Measurements from ENCODE around the gene MAX.
"Not testable (repeated sequence)": the region's sequence is repeated elsewhere in the genome, so short reads cannot be mapped to it uniquely, and the experiment has no call there.

Gene MAX

DNA sequence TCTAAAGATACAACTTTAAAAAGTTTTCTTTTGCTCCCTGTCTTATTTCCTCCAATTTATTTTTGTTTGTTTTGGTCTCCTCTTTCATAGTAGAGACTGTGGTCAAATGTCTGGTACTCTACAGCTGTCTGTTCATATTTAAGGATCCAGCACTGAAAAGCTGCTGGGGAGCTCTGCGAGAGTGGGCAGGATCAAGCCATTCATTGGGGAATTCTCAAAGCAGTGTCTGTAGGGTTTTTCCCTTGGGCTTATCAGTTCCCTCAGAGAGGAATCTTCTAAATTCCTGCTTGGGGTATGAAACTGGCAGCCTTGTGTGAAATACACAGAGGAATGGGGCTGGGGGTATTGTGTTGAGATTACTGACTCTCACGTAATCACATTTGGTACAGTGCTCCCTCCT lies 63.4 kb downstream of the MAX start:
- DNase-seq (ENCODE audit: low read depth, low spot score): no peak

DNA sequence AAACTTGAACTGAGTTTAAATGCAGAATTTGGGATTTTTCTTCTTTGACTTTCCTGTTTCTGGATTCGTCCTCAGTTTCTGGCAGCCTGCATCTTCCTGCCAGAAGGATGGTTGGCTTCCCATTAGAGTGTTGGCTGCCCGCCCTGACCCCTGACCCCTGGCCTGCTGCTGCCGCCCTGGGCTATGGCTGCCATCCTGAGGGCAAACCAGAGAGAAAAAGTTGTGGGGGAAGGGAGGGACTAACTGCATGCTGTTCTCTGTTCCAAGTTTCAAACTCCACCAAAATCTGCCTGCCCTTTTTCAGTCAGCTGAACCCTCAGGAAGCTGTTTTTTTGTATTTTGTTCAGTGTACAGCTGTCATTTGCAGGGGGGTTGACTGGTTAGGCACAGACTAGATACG lies 67.3 kb downstream of the MAX start:
- no peak for DNase-seq (ENCODE audit: low read depth, low spot score)

DNA sequence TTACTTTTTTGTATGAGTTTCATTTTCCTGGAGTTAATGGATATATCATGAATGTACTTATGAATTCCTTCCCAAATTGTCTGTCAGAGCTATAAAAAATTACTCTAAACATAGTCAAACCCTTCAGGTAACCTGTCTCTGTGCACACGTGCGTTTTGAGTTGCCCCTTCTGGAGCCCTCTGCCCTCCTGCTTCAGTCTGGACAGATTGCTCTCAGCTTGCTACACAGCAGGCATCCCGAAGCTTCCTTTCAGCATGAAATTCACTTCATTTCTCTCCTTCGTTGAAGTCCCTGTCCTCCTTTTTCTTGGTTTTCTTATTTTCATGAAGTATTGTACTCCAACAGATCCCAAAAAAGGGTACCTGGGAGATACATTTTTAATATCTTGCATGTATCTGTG lies 68.3 kb downstream of the MAX start:
- DNase-seq (ENCODE audit: low read depth, low spot score): no peak

DNA sequence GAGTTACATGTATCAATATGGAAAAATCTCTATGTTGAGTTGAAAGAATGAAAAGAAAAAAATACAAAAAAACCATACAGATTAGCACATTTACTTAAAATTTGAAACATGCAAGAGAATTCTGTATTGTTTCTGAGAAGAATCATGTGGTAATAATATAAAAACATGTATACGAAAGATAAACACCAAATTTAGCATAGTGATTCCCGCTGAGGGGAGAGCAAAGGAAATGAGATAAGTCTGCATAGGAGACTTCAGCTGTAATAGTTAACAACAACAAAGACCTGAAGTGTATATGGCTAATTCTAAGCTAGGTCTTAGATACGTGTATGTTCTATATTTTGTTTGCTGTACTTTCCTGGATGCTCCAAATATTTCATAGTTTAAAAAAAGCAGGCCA lies 69.1 kb downstream of the MAX start:
- no peak for DNase-seq (ENCODE audit: low read depth, low spot score)

DNA sequence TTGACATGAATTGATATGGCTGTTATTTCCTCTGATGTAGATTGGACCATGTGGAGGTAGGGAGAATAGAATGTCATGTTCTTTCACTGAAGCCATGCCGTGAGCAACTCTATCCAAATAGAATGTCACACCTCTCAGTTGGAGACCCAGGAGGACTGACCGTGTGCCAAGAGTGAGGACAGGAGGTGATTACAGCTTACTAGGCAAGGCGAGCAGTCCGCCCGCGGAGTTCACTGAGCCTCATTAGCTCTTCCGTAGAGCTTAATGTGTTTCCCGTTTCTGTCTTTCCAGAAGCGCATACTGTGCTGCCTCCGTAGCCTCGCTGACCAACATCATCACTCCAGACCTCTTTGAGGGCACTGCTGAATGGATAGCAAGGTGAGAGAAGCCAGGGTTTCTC lies 70.0 kb downstream of the MAX start:
- no peak for DNase-seq (ENCODE audit: low read depth, low spot score)

DNA sequence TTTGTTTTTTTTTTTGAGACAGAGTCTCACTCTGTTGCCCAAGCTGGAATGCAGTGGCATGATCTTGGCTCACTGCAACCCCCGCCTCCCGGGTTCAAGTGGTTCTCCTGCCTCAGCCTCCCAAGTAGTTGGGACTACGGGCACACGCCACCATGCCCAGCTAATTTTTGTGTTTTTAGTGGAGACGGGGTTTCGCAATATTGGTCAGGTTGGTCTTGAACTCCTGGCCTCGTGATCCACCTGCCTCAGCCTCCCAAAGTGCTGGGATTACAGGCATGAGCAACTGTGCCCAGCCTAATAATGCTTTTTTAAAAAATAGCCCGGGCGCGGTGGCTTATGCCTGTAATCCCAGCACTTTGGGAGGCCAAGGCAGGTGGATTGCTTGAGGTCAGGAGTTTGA lies 71.0 kb downstream of the MAX start:
- not testable (repeated sequence) for DNase-seq (ENCODE audit: low read depth, low spot score)

DNA sequence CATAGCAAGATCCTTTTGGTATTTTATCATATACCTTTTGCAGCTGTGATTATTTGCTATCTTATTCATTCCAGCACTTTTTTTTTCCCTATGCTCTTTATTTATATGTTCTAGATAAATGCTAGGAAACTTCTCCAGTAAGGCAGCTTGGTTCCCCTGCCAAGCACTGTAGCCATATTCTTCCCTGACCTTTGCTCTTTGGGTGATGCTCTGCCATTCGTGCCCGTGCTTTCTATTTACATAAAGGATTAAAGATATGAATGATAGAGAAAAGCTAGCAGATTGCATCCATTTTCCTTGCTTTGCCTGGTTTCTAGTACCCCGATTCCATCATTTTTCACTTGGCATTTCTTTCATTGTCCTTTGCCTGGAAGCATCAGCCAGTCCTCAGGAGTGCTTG lies 73.4 kb downstream of the MAX start:
- no peak for DNase-seq (ENCODE audit: low read depth, low spot score)

DNA sequence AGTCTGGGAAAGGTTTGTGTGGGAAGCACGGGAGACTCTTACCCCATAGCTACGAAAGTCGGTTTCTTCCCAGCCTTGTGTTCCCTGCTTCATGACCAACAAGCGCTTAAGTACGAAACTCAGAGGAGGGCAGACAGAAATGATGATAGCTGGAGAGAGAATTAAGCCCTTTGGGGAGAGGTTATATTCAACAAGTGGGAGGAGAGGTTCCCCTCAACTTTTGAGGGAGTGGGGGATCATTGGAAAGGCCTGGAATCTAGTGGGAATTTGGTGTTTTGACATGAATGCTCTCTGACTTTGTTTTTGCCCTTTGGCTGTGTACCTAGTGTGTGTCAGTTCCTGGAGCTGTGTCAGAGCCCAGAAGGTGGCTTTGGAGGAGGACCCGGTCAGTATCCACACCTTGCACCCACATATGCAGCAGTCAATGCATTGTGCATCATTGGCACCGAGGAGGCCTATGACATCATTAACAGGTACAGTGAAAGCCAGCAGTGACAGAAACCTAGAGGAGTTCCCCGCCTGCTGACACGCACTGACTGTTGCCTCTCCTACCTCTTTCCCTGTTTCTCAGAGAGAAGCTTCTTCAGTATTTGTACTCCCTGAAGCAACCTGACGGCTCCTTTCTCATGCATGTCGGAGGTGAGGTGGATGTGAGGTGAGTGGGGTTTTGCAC lies 75.1 kb downstream of the MAX start:
- no peak for DNase-seq (ENCODE audit: low read depth, low spot score)

DNA sequence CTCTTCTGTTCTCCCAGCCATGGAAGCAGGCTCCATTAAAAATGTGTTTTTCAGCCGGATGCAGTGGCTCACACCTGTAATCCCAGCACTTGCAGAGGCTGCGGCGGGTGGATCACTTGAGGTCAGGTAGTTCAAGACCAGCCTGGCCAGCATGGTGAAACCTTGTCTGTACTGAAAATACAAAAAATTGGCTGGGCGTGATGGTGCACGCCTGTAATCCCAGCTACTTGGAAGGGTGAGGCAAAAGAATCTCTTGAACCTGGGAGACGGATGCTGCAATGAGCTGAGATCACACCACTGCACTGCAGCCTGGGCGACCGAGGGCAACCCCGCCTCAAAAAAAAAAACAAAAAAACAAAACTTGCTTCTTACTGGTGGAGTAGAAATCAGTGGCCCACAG lies 75.8 kb downstream of the MAX start:
- DNase-seq (ENCODE audit: low read depth, low spot score): no peak

DNA sequence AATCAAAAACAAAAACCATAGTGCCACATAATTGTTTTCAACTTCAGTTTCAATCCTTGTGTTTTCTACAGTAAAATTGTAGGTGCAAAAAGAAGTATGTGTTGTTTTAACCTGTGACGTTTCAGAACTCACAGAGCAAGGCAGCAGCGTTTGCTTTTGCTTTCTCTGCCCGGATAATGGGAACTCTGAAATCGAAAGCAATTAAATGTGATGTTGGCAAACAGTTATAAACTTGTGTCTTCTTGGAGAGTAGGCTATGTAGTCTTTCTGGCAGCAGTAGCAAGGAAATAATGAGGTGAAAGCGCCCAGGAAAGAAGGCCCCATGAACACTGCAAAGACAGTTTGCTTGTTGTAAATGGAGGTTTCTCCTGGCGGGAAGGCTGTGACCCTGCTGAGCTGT lies 76.5 kb downstream of the MAX start:
- DNase-seq (ENCODE audit: low read depth, low spot score): no peak

All from activated naive CD8-positive, alpha-beta T cell treated with anti-CD3 and anti-CD28 coated beads, Interleukin-2, amount 50 U/mL, for 16 hours (primary cell).